Stimulated activated memory B cell treated with anti-CD40 and anti-IgM and Interleukin-4, amounts not matched to agents 10 μg/mL and 1 μg/mL and 100 μg/mL, for 72 hours (primary cell): ENCODE measurements around the gene FNDC11.
"Not testable (repeated sequence)": the region's sequence is repeated elsewhere in the genome, so short reads cannot be mapped to it uniquely, and the experiment has no call there.

Source experiments
- ATAC-seq: fragments of 150-1000 bp; cut with Tn5 transposase; 2 replicates; pipeline ENCODE4 v1.10.0; 2021
- H3K27ac Mint-ChIP-seq: one replicate; pipeline ENCODE4 v1.8.0; 2022; ENCODE audit warnings: mild to moderate bottlenecking, mixed read lengths
- H3K27me3 Mint-ChIP-seq: one replicate; pipeline ENCODE4 v1.8.0; 2022; ENCODE audit warnings: mixed read lengths
- H3K36me3 Mint-ChIP-seq: one replicate; pipeline ENCODE4 v1.8.0; 2022; ENCODE audit warnings: mixed read lengths
- H3K4me1 Mint-ChIP-seq: one replicate; pipeline ENCODE4 v1.8.0; 2022; ENCODE audit warnings: mixed read lengths
- H3K4me3 Mint-ChIP-seq: one replicate; pipeline ENCODE4 v1.8.0; 2022; ENCODE audit warnings: mild to moderate bottlenecking, moderate library complexity, mixed read lengths
- H3K9me3 Mint-ChIP-seq: one replicate; pipeline ENCODE4 v1.8.0; 2022; ENCODE audit warnings: mixed read lengths

The FNDC11 gene, protein sequence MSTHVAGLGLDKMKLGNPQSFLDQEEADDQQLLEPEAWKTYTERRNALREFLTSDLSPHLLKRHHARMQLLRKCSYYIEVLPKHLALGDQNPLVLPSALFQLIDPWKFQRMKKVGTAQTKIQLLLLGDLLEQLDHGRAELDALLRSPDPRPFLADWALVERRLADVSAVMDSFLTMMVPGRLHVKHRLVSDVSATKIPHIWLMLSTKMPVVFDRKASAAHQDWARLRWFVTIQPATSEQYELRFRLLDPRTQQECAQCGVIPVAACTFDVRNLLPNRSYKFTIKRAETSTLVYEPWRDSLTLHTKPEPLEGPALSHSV

DNA sequence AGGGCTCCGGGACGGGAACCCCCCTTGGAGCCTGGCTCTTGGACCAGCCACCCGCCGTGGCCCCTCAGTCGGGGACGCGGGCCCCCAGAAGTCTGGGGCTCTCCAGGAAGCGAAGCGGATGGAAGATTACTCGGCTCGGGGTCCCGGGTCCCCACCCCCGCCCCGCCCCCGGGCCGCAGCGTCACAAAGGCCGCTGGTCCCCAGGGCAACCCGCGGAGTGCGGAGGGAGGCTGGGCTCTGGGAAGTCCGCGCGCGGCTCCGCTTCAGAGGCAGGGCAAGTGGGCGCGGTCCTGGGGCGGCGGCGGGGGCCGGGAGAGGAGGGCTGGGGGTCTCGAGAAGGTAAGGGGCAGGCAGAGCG, at the start of gene FNDC11:
TSS of gene FNDC11 (plus strand) at position 227 of the 358 bp plus-strand sequence. CDS start 1,505 bp downstream, outside the sequence.
- peak within 1 kb of the TSS; percentile 76 for H3K27ac Mint-ChIP-seq
- H3K36me3 Mint-ChIP-seq, result peaks cover 4% of the 10 kb centered on the region
- H3K9me3 Mint-ChIP-seq, result no peaks in the 10 kb centered on the region
- peak; percentile 67 for ATAC-seq
- peak within 1 kb of the TSS; percentile 77 for H3K4me3 Mint-ChIP-seq
- H3K27me3 Mint-ChIP-seq, result peaks cover 23% of the 10 kb centered on the region
- H3K4me1 Mint-ChIP-seq, result peaks cover 52% of the 10 kb centered on the region

DNA sequence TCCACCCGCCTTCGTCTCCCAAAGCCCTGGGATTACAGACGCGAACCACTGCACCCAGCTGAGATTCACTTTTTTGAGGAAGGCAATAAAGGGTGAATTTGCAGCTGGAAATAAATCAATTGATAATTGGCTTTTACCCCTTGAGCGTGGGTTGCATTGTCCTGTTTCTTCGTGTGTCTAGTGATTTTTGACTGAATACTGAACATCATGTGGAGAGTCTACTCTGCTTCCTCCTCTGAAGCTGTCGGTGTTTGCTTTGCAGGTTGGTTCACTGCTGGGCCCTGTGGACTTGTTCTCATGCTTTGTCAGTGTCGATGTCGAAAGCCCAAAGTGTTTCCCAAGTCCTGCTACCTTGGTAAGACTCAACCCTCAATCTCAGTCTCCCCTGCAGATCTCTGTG, 49.3 kb upstream of the FNDC11 start:
- H3K9me3 Mint-ChIP-seq, result peaks cover 4% of the 10 kb centered on the region
- H3K36me3 Mint-ChIP-seq, result no peaks in the 10 kb centered on the region
- H3K4me3 Mint-ChIP-seq, result no peak overlapping the region
- H3K27ac Mint-ChIP-seq, result no peak overlapping the region
- H3K4me1 Mint-ChIP-seq, result no peaks in the 10 kb centered on the region
- ATAC-seq, result no peak
- peaks cover 41% of the 10 kb centered on the region for H3K27me3 Mint-ChIP-seq

DNA sequence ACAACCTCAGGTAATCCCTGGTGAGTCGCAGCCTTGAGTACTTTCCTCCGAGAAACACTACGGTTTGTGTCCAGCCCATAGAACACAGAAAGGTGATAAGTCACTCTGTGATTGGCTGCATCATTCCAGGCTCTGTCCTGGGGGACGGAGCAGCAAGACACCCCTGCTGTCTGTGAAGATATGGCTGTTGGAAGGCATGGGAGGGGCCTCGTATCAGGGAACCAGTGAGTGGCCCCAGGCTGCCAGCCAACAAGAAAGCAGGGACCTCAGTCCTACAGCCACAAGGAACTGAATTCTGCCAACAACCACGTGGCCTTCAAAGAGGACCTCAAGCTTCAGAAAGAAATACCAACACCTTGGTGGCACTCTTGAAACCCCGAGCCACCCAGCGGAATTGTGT, 48.7 kb upstream of the FNDC11 start:
- H3K9me3 Mint-ChIP-seq, result peaks cover 4% of the 10 kb centered on the region
- H3K4me1 Mint-ChIP-seq, result no peaks in the 10 kb centered on the region
- no peak overlapping the region for H3K4me3 Mint-ChIP-seq
- peaks cover 47% of the 10 kb centered on the region for H3K27me3 Mint-ChIP-seq
- no peak overlapping the region for H3K27ac Mint-ChIP-seq
- no peaks in the 10 kb centered on the region for H3K36me3 Mint-ChIP-seq
- ATAC-seq, result no peak

DNA sequence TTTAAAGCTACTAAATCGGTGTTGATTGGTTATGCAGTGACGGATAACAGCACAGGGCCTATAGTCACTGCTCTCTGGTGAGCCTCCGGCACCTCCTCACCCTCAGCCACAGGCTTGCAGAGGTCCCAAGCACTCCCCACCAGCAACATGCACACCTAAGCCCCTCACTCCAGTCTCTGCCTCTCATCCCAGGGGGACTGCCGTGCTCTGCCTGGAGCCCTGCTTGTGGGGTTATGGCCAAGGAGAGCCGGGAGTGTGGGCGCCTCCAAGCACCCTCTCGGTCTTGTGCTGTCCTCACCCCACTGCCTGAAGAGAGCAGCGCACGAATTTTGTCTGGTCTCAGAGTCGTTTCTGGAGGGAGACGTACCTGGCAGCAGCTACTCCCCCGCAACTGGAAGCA, 48.2 kb upstream of the FNDC11 start:
- peaks cover 49% of the 10 kb centered on the region for H3K27me3 Mint-ChIP-seq
- H3K9me3 Mint-ChIP-seq, result peaks cover 4% of the 10 kb centered on the region
- H3K4me3 Mint-ChIP-seq, result no peak overlapping the region
- H3K36me3 Mint-ChIP-seq, result no peaks in the 10 kb centered on the region
- no peak for ATAC-seq
- H3K4me1 Mint-ChIP-seq, result no peaks in the 10 kb centered on the region
- H3K27ac Mint-ChIP-seq, result no peak overlapping the region

DNA sequence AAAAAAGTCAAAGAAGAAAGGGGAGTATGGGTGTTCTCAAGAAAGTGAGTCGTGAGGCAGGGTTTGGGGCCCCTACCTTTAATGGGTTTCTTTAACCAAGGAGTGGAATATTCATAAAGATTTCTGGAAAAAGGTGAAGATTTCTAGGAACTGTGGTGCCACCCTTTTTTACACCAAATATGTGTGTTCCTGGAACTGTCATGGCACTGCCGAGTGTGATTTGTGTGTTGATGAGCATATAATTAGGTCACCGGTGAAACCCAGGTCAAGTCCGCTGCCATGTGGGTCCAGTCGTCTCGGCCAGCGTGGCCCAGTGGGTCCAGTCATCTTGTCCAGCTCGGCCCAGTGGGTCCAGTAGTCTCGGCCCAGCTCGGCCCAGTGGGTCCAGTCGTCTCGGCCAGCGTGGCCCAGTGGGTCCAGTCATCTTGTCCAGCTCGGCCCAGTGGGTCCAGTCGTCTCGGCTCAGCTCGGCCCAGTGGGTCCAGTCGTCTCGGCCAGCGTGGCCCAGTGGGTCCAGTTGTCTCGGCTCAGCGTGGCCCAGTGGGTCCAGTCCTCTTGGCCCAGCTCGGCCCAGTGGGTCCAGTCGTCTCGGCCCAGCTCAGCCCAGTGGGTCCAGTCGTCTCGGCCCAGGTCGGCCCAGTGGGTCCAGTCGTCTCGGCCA, 46.7 kb upstream of the FNDC11 start:
- H3K4me3 Mint-ChIP-seq, result no peak overlapping the region
- H3K27me3 Mint-ChIP-seq, result peaks cover 55% of the 10 kb centered on the region
- H3K4me1 Mint-ChIP-seq, result no peaks in the 10 kb centered on the region
- no peak overlapping the region for H3K27ac Mint-ChIP-seq
- H3K9me3 Mint-ChIP-seq, result peaks cover 4% of the 10 kb centered on the region
- ATAC-seq, result no peak
- H3K36me3 Mint-ChIP-seq, result no peaks in the 10 kb centered on the region

DNA sequence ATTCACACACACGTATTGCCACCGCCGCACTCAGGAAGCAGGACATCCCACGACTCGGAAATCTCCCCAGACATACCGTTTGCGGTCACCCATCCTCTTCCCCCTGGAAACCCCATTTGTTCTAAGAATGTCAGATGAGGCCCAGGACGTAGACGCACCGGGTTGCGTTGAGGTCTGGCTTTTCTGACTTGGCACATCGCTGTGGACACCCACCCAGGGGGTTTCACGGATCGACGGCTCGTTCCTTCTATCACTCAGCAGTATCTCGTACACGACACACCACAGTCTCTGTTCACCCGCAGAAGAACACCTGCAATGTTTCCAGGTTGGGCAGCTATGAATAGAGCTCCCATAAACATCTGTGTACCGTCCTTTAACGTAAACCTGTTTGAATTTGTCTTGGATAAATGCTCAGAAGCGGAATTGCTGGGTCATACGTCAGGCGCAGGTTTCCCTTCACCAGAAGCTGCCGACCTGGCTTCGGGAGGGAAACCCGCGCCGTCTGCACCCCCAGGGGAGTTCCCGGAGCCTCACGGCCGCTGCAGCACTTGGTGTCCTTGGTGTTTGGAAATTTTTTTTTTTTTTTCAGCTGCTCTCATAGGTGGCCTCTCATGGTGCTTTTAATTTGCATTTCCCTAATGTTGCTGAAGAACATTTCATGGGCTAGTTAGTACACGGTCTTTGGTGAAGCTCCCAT, 45.7 kb upstream of the FNDC11 start:
- Mint-ChIP-seq H3K36me3 (no peaks in the 10 kb centered on the region), H3K9me3 (peaks cover 4% of the 10 kb centered on the region), H3K27ac (no peak overlapping the region), H3K4me1 (no peaks in the 10 kb centered on the region), H3K4me3 (no peak overlapping the region), H3K27me3 (peaks cover 65% of the 10 kb centered on the region)
- ATAC-seq, result no peak

DNA sequence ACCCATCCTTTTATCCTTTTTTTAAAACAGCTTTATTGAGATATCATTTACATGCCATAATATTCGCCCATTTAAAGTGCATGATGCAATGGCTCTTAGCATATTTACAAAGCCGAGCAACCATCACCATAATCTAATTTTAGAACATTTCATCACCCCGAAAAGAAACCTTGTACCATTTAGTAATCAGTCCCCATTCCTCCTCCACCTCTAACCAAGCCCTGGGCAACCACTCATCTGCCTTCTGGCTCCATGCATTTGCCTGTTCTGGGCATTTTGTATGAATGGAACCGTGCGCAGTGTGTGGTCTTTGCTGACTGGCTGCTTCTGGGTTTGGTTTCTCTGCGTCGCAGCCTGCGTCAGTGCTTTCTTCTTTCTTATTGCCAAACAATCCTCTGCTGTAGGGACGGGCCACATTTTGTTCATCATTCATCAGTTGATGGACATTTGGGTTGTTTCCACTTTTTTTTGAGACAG, 44.8 kb upstream of the FNDC11 start:
- no peak overlapping the region for H3K4me3 Mint-ChIP-seq
- no peaks in the 10 kb centered on the region for H3K4me1 Mint-ChIP-seq
- peaks cover 71% of the 10 kb centered on the region for H3K27me3 Mint-ChIP-seq
- no peak overlapping the region for H3K27ac Mint-ChIP-seq
- no peak for ATAC-seq
- H3K36me3 Mint-ChIP-seq, result no peaks in the 10 kb centered on the region
- peaks cover 4% of the 10 kb centered on the region for H3K9me3 Mint-ChIP-seq

DNA sequence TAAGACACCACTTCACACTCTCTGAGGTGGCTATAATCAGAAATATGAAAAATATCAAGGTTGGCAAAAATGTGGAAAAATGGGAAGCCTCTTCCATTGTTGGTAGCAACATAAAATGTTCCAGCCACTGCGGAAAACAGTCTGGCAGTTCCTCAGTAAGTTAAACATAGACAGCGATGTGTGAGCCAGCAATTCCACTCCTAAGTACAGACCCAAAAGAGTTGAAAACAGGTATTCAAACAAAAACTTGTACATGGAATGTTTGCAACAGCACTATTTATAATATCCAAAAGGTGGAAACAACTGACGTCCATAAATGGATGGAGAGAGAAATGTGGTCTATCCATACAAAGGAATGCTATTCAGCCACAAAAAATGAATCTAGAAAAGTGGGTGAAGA, 40.8 kb upstream of the FNDC11 start:
- Mint-ChIP-seq H3K9me3 (peaks cover 3% of the 10 kb centered on the region), H3K36me3 (no peaks in the 10 kb centered on the region), H3K27me3 (peaks cover 52% of the 10 kb centered on the region), H3K4me3 (no peak overlapping the region), H3K27ac (no peak overlapping the region), H3K4me1 (no peaks in the 10 kb centered on the region)
- no peak for ATAC-seq

DNA sequence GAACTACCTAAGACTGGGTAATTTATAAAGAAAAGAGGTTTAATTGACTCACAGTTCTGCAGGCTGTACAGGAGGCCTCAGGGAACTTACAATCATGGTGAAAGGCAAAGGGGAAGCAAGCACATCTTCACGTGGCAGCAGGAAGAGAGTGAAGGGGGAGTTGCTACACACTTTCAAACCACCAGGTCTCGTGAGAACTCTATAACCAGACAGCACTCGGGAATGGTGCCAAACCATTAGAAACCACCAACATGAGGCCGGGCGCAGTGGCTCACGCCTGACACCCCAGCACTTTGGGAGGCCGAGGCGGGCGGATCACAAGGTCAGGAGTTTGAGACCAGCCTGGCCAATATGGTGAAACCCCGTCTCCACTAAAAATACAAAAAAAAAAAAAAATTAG, 39.4 kb upstream of the FNDC11 start:
- H3K27me3 Mint-ChIP-seq, result peaks cover 41% of the 10 kb centered on the region
- not testable (repeated sequence) for H3K9me3 Mint-ChIP-seq, H3K4me1 Mint-ChIP-seq, H3K36me3 Mint-ChIP-seq, ATAC-seq, H3K27ac Mint-ChIP-seq, H3K4me3 Mint-ChIP-seq

DNA sequence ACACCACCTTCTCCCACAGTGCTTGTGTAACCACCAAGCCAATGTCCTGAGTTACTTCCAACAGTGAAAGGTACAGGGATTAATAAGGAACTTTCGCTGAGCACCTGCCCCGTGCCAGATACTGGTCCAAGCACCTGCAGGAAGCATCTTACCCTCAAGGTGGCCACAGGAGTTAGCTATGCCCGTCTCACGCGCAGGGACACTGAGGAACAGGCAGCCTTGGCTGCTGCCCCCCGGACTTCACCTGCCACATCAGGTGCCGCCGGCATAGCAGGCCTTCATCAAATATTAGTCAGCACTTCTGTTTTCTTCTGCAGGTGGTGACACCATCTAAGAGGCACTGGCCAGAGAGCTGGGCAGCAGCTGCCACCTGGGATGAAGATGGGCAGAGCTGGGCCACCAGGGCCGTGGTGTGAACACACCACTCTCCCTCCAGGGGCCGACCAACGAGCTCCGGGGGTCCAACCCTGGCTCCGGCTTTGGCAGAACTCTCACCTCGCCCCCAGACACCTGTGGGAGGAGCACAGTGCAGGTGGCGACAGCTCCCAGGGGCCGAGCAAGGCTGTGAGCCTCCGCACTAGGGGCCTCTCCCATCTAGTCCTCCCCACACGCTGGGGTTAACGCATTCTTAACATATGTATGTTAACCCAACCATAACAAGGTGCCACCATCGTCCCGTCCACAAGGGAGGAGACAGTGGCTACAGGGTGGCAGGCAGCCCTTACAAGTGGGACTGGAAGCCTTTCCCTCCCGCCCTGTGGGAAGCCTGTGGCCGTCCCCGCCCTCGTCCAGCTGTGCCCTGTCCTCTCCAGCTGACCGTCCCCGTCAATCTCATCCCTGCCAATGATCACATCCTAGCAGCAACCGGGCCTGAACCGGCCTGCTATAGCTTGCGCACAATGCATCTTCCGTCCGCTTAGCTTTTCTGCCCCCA, 36.3 kb upstream of the FNDC11 start:
- peaks cover 21% of the 10 kb centered on the region for H3K27me3 Mint-ChIP-seq
- H3K27ac Mint-ChIP-seq, result no peak overlapping the region
- peaks cover 8% of the 10 kb centered on the region for H3K36me3 Mint-ChIP-seq
- peaks cover 4% of the 10 kb centered on the region for H3K9me3 Mint-ChIP-seq
- peaks cover 13% of the 10 kb centered on the region for H3K4me1 Mint-ChIP-seq
- H3K4me3 Mint-ChIP-seq, result no peak overlapping the region
- no peak for ATAC-seq

DNA sequence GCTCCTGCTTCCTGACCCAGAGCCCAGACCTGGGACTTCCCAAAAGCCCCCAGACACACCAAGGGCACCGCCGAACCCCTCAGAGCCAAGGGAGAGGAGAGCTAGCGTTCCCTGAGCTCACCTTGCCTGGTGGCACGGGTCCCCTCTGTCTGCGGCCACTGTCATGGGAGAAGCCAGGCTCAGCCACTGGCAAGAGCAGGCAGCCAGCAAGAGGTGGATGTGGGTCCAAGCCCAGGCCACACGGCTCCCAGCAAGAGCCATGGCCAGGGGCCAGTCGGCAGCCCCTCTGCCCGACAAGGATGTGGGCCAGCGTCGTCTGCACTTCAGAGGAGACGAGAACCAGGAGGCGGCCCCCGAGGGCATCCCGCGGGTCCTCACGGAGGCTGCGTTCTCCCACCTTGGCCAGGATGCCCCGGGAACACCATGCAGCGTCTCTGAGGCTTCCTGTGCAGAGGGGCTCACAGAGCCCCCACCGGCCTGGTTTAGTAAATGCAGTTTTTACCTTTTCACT, 35.6 kb upstream of the FNDC11 start:
- Mint-ChIP-seq H3K27me3 (peaks cover 14% of the 10 kb centered on the region), H3K4me3 (no peak overlapping the region), H3K27ac (no peak overlapping the region), H3K36me3 (peaks cover 15% of the 10 kb centered on the region), H3K9me3 (peaks cover 5% of the 10 kb centered on the region), H3K4me1 (peaks cover 17% of the 10 kb centered on the region)
- ATAC-seq, result no peak

DNA sequence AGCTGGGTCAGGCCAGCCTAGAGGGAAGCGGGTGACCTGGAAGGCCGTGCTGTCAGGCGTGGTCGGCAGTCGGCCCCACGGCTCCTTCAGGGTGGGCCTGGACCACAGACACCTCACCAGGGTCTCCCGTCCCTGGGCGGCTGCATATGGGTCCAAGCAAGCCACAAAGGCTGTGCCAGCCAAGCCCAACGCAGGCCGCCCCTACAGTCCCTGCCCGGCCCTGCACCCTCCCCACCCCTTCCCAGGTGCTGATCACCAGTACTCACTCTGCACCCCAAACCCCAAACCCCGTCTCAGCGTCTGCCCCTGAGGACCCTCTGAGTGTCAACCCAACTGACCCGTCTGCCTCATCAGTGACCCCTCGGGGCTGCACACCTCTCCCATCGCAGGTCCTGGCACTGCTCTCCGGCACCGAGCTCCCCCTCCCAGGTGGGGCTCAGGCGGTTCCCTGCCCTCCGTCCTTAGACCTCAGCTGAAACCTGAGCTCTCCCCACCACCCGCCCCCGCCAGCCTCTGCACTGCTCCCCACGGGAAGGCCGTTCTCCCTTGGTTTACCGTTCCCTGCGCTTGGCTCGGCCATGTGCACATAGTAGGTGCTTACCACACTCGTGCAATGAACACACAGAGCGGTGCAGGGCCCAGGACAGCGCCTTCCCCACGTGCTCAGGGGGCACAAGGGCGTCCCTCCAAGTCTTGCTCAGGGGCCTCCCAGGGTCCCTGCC, 34.9 kb upstream of the FNDC11 start:
- ATAC-seq, result no peak
- Mint-ChIP-seq H3K9me3 (peaks cover 7% of the 10 kb centered on the region), H3K4me3 (peak overlapping the region; percentile 78), H3K27ac (peak overlapping the region; percentile 85), H3K27me3 (peaks cover 9% of the 10 kb centered on the region), H3K4me1 (peaks cover 18% of the 10 kb centered on the region), H3K36me3 (peaks cover 22% of the 10 kb centered on the region)

DNA sequence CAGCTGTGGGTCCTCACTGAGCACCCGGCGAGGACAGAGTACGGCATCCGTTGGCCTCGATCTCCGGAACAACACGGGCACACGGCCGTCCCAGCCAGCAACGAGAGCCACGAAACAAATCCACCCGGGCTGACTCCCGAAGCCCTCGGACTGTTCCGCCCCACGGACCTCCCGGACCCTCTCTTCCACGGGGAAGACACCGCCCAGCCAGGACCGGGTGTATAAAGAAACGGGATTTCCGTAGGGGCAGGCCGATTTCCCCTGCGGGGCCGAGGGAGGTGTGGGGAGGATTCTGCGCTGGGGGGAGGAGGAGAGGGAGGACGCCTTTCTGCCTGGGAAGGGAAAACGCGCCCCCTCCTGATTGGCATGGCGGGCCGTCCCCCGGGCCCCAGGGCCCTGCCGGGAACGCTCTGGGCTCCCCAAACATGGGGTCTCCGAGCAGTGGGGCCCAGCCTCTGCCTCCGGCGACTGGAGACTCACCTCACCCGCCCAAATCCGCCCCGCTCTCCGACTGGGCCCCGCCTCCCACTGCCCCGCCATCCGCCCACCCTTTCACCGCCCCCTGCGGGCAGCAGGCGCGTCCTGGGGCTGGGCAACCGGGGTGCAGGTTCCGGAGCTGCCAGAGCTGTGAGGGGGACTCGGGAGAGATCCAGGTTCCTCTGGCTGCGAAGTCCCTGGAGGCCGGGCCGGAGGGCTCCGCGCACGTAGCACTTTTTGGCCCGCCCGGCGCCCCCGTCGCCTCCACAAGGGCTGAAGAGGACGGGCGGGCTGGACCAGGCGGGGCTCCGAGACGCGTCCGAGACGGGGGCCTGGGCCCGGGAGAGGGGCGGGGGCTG, 34.1 kb upstream of the FNDC11 start:
- H3K4me3 Mint-ChIP-seq, result peak overlapping the region; percentile 78
- H3K36me3 Mint-ChIP-seq, result peaks cover 23% of the 10 kb centered on the region
- peak overlapping the region; percentile 85 for H3K27ac Mint-ChIP-seq

More for the DNA sequence above, 34.1 kb upstream of the FNDC11 start:
- peaks cover 5% of the 10 kb centered on the region for H3K9me3 Mint-ChIP-seq
- peaks cover 26% of the 10 kb centered on the region for H3K4me1 Mint-ChIP-seq
- H3K27me3 Mint-ChIP-seq, result peaks cover 9% of the 10 kb centered on the region
- peak; percentile 68 for ATAC-seq
